ENCODE data around the gene ZNF470. TPM values are rescaled to one million over a fixed set of nuclear protein-coding genes. Genes with fewer than 3 reads are reported as not detected.
A peak's percentile ranks its signal among the peaks of the same experiment; 100 is the strongest.

ZNF470 gene
- total RNA-seq, 2 donors from 2014 or later = 6.7 to 8.1 TPM

- Mint-ChIP-seq H3K27ac (peak overlapping the region; percentile 90), H3K9me3 (peaks cover 94% of the 10 kb centered on the region), H3K27me3 (ENCODE audit: insufficient read depth) (no peaks in the 10 kb centered on the region), H3K36me3 (ENCODE audit: low read depth) (peaks cover 57% of the 10 kb centered on the region), H3K4me3 (peak overlapping the region; percentile 98), H3K4me1 (no peaks in the 10 kb centered on the region)
- WGBS, 2 experiments (ENCODE audit: insufficient coverage in 1 of 2, insufficient read length in 1 of 2) = 2 to 3% methylated on average over 23 of the region's 23 CpGs
- Histone ChIP-seq H3K9me3 (ENCODE audit: control insufficient read depth, low read length) (peaks cover 90% of the 10 kb centered on the region), H3K36me3 (ENCODE audit: control insufficient read depth, insufficient read depth, low read length) (peaks cover 34% of the 10 kb centered on the region), H3K4me3 (ENCODE audit: low read length) (peak overlapping the region; percentile 90), H3K4me1 (ENCODE audit: control insufficient read depth, insufficient read depth, low read length) (no peaks in the 10 kb centered on the region), H3K9ac (ENCODE audit: extremely low read depth, low read length, poor library complexity, severe bottlenecking) (no peak overlapping the region), H3K27me3 (ENCODE audit: control insufficient read depth, insufficient read depth, low read length, poor library complexity, severe bottlenecking) (no peaks in the 10 kb centered on the region), H3K27ac (ENCODE audit: low read depth, low read length) (no peak overlapping the region)
- DNase-seq = no peak
- TF ChIP-seq CTCF (conservative IDR thresholded peaks at IDR 0.05) = no peak
These were observed 379 bp upstream of the ZNF470 start for GRCh38 chr19:56566904-56567273.

- no peaks in the 10 kb centered on the region for H3K27me3 ChIP-seq (ENCODE audit: control insufficient read depth, insufficient read depth, low read length, poor library complexity, severe bottlenecking)
- no peaks in the 10 kb centered on the region for H3K4me1 Mint-ChIP-seq
- no peak overlapping the region for H3K9ac ChIP-seq (ENCODE audit: extremely low read depth, low read length, poor library complexity, severe bottlenecking)
- no peaks in the 10 kb centered on the region for H3K4me1 ChIP-seq (ENCODE audit: control insufficient read depth, insufficient read depth, low read length)
- peaks cover 88% of the 10 kb centered on the region for H3K36me3 ChIP-seq (ENCODE audit: control insufficient read depth, insufficient read depth, low read length)
- no peak overlapping the region for H3K27ac Mint-ChIP-seq
- no peak overlapping the region for H3K4me3 Mint-ChIP-seq
- no peaks in the 10 kb centered on the region for H3K27me3 Mint-ChIP-seq (ENCODE audit: insufficient read depth)
- peaks cover 90% of the 10 kb centered on the region for H3K36me3 Mint-ChIP-seq (ENCODE audit: low read depth)
- H3K9me3 ChIP-seq (ENCODE audit: control insufficient read depth, low read length) = peaks cover 95% of the 10 kb centered on the region
- H3K4me3 ChIP-seq (ENCODE audit: low read length) = peak overlapping the region; percentile 69
- 50 to 100% methylated on average over 1 to 2 of the region's 2 CpGs for WGBS, 2 experiments (ENCODE audit: insufficient coverage in 1 of 2, insufficient read length in 1 of 2)
- no peak for DNase-seq
- TF ChIP-seq CTCF (conservative IDR thresholded peaks at IDR 0.05) = no peak
- no peak overlapping the region for H3K27ac ChIP-seq (ENCODE audit: low read depth, low read length)
- peaks cover 93% of the 10 kb centered on the region for H3K9me3 Mint-ChIP-seq
These were observed 5.3 kb downstream of the ZNF470 start for GRCh38 chr19:56572589-56572988.

- H3K4me3 ChIP-seq (ENCODE audit: low read length) = peak overlapping the region; percentile 69
- 92 to 97% methylated on average over 3 of the region's 3 CpGs for WGBS, 2 experiments (ENCODE audit: insufficient coverage in 1 of 2, insufficient read length in 1 of 2)
- Mint-ChIP-seq H3K4me3 (no peak overlapping the region), H3K9me3 (peaks cover 93% of the 10 kb centered on the region), H3K27ac (no peak overlapping the region), H3K36me3 (ENCODE audit: low read depth) (peaks cover 91% of the 10 kb centered on the region), H3K4me1 (no peaks in the 10 kb centered on the region), H3K27me3 (ENCODE audit: insufficient read depth) (no peaks in the 10 kb centered on the region)
- H3K27me3 ChIP-seq (ENCODE audit: control insufficient read depth, insufficient read depth, low read length, poor library complexity, severe bottlenecking) = no peaks in the 10 kb centered on the region
- peaks cover 97% of the 10 kb centered on the region for H3K9me3 ChIP-seq (ENCODE audit: control insufficient read depth, low read length)
- DNase-seq = no peak
- H3K36me3 ChIP-seq (ENCODE audit: control insufficient read depth, insufficient read depth, low read length) = peaks cover 90% of the 10 kb centered on the region
- no peak for TF ChIP-seq CTCF (conservative IDR thresholded peaks at IDR 0.05)
- H3K27ac ChIP-seq (ENCODE audit: low read depth, low read length) = no peak overlapping the region
- no peak overlapping the region for H3K9ac ChIP-seq (ENCODE audit: extremely low read depth, low read length, poor library complexity, severe bottlenecking)
- no peaks in the 10 kb centered on the region for H3K4me1 ChIP-seq (ENCODE audit: control insufficient read depth, insufficient read depth, low read length)
These were observed 6.6 kb downstream of the ZNF470 start for GRCh38 chr19:56573914-56574313.

Measured in endodermal cell (in vitro differentiated cells).